Testis (tissue), 3 donors: ENCODE results near the gene IL20RB. TPM values are rescaled to one million over a fixed set of nuclear protein-coding genes. Genes with fewer than 3 reads are reported as not detected.

Source experiments
- DNase-seq: peaks from one replicate; pipeline ENCODE4 v3.0.0-alpha.2; 2019
- H3K27ac ChIP-seq, 2 donors: fragments of 200-600 bp; sonication (generic); one replicate each; pipeline ENCODE4 v1.5.1; 2019
- H3K27me3 ChIP-seq: fragments of 200-600 bp; sonication (generic); one replicate; pipeline ENCODE4 v1.5.1; 2019
- H3K36me3 ChIP-seq: fragments of 200-600 bp; sonication (generic); one replicate; pipeline ENCODE4 v1.5.1; 2017; ENCODE audit warnings: low read depth; ENCODE audit errors: missing control alignments
- H3K4me1 ChIP-seq: fragments of 200-600 bp; sonication (generic); one replicate; pipeline ENCODE4 v1.5.1; 2019
- H3K4me3 ChIP-seq, 2 donors: fragments of 200-600 bp; sonication (generic); one replicate each; pipeline ENCODE4 v1.5.1; 2017 to 2019
- H3K9me3 ChIP-seq: fragments of 200-600 bp; sonication (generic); one replicate; pipeline ENCODE4 v1.5.1; 2017
- CTCF ChIP-seq, 3 experiments: fragments of 450-650 bp in 2 of 3; fragments of 200-600 bp in 1 of 3; sonication (generic) in 1 of 3; IDR thresholded peaks; one replicate each; pipeline ENCODE4 v1.5.1; 2016 to 2019; ENCODE audit warnings: antibody characterized with exemption in 3 of 3, mild to moderate bottlenecking in 2 of 3, moderate library complexity in 1 of 3
- POLR2A ChIP-seq: fragments of 450-650 bp; IDR thresholded peaks from one replicate; pipeline ENCODE4 v1.6.1; 2017; ENCODE audit warnings: antibody characterized with exemption, mild to moderate bottlenecking, moderate library complexity
- WGBS, 2 donors: methylation state at CpG; one replicate each; pipeline ENCODE4 v1.1.5; 2018; 5-methylcytosine and 5-hydroxymethylcytosine counted together
- intact Hi-C: fragments of 100-400 bp; cut with DNase I; formaldehyde crosslinking; loops from one replicate; pipeline ENCODE4 v1.15.1; 2023; ENCODE audit warnings: low total_unique reads
- polyA plus RNA-seq: library from polyadenylated mRNA; stranded (reverse); fragments of 350-450 nt; fragmentation: Illumina TruSeq; extraction: RNeasy Lipid Tissue Mini Kit (QIAGEN cat#74804); gene quantifications from one replicate; pipeline ENCODE4 v1.2.3, GENCODE V29; 2014; ENCODE audit warnings: low read depth, low replicate concordance; ENCODE audit not compliant: insufficient read depth
- total RNA-seq, 2 donors: library from RNA; depleted of rRNA; stranded (reverse); fragments of >200 nt; gene quantifications; one replicate each; pipeline ENCODE4 v1.2.3, GENCODE V29; 2016

IL20RB gene
- total and polyA plus RNA-seq, 3 donors from 2014 or later = 2.0 to 12.5 (median 3.5) TPM

- Histone ChIP-seq H3K9me3 (no peaks in the 10 kb centered on the region), H3K27me3 (no peaks in the 10 kb centered on the region), H3K27ac (no peak overlapping the region), H3K36me3 (no peaks in the 10 kb centered on the region), H3K4me3 (no peak overlapping the region), H3K4me1 (no peaks in the 10 kb centered on the region)
- DNase-seq = no peak
- TF ChIP-seq CTCF (IDR thresholded peaks at IDR 0.05) (no peak), POLR2A (no peak)
- WGBS, 2 donors = 39 to 50% methylated on average over 2 of the region's 2 CpGs
- intact Hi-C loops = no loop called here
These were observed 16.9 kb downstream of the IL20RB start for GRCh38 chr3:136974670-136975069.

- TF ChIP-seq POLR2A (no peak), CTCF (IDR thresholded peaks at IDR 0.05) (no peak)
- Histone ChIP-seq H3K9me3 (no peaks in the 10 kb centered on the region), H3K36me3 (no peaks in the 10 kb centered on the region), H3K27me3 (no peaks in the 10 kb centered on the region), H3K4me3 (no peak overlapping the region), H3K4me1 (no peaks in the 10 kb centered on the region), H3K27ac (no peak overlapping the region)
- intact Hi-C loops = no loop called here
- DNase-seq = no peak
These were observed 21.4 kb downstream of the IL20RB start for GRCh38 chr3:136979204-136979603.

- no peaks in the 10 kb centered on the region for H3K9me3 ChIP-seq
- no peaks in the 10 kb centered on the region for H3K27me3 ChIP-seq
- no peak for DNase-seq
- H3K4me3 ChIP-seq = no peak overlapping the region
- no peak overlapping the region for H3K27ac ChIP-seq
- TF ChIP-seq POLR2A (no peak), CTCF (IDR thresholded peaks at IDR 0.05) (no peak)
- intact Hi-C loops = no loop called here
- no peaks in the 10 kb centered on the region for H3K36me3 ChIP-seq
- no peaks in the 10 kb centered on the region for H3K4me1 ChIP-seq
- WGBS, 2 donors = 70 to 71% methylated on average over 2 to 3 of the region's 3 CpGs
These were observed 21.9 kb downstream of the IL20RB start for GRCh38 chr3:136979684-136980083.

- no peaks in the 10 kb centered on the region for H3K27me3 ChIP-seq
- 76 to 87% methylated on average over 5 of the region's 5 CpGs for WGBS, 2 donors
- intact Hi-C loops = no loop called here
- H3K4me3 ChIP-seq = no peak overlapping the region
- H3K9me3 ChIP-seq = no peaks in the 10 kb centered on the region
- TF ChIP-seq POLR2A (no peak), CTCF (IDR thresholded peaks at IDR 0.05) (no peak)
- no peaks in the 10 kb centered on the region for H3K36me3 ChIP-seq
- DNase-seq = no peak
- H3K4me1 ChIP-seq = no peaks in the 10 kb centered on the region
- no peak overlapping the region for H3K27ac ChIP-seq
These were observed 24.2 kb downstream of the IL20RB start for GRCh38 chr3:136982033-136982432.

- no peaks in the 10 kb centered on the region for H3K4me1 ChIP-seq
- TF ChIP-seq POLR2A (no peak), CTCF (IDR thresholded peaks at IDR 0.05) (no peak)
- no peaks in the 10 kb centered on the region for H3K27me3 ChIP-seq
- no peak for DNase-seq
- intact Hi-C loops = no loop called here
- H3K36me3 ChIP-seq = no peaks in the 10 kb centered on the region
- H3K4me3 ChIP-seq = no peak overlapping the region
- 90 to 91% methylated on average over 4 of the region's 4 CpGs for WGBS, 2 donors
- no peaks in the 10 kb centered on the region for H3K9me3 ChIP-seq
- H3K27ac ChIP-seq = no peak overlapping the region
These were observed 24.8 kb downstream of the IL20RB start for GRCh38 chr3:136982520-136983138.
